ENCODE results near the gene ABCD3. TPM values are rescaled to one million over a fixed set of nuclear protein-coding genes. Genes with fewer than 3 reads are reported as not detected.
A peak's percentile ranks its signal among the peaks of the same experiment; 100 is the strongest.

The ABCD3 gene
- total and polyA plus RNA-seq, 4 donors, result 18.4 to 34.7 (median 23.6) TPM

DNA sequence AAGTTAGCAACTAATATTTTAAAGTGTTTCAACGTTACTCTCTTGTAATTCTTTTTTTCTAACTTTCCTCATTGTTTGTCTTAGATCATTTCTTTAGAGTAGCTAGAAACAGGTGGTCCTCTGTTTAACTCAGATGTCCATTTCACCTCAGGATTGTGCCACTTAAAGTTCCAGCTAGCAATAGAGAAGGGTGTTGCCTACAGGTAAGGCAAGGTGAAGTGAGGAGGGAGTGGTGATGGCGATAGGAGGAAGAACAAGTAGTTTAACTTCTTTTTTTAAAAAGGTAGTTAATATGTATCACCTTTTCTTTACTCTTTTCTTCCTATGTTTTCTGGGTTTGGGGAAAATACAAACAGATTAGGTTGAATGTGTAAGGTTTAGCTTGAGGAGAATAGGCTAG lies 44.4 kb downstream of the ABCD3 start:
- Histone ChIP-seq H3K27me3 (ENCODE audit: control insufficient read depth in 1 of 2, insufficient read depth in 2 of 2, low read length in 1 of 2) (no peaks in the 10 kb centered on the region), H3K9me3 (ENCODE audit: control insufficient read depth, low read length) (no peaks in the 10 kb centered on the region), H3K4me1 (ENCODE audit: control insufficient read depth in 1 of 2, insufficient read depth in 2 of 2, low read length in 2 of 2) (no peaks in the 10 kb centered on the region), H3K27ac (ENCODE audit: low read depth in 1 of 2, low read length in 2 of 2) (no peak overlapping the region), H3K4me3 (ENCODE audit: low read length in 2 of 2) (no peak overlapping the region), H3K36me3 (ENCODE audit: control insufficient read depth in 1 of 2, insufficient read depth in 2 of 2, low read length in 1 of 2) (peaks cover 0 to 6% of the 10 kb centered on the region in 2 donors)
- ATAC-seq (ENCODE audit: low FRiP score) (no peak), DNase-seq (no peak)
- intact Hi-C loops (cut with DNase I), result loop anchor here in 1 of 2 donors (10.0 kb wide), 2 partner anchors 128 to 418 kb away; no protein-coding TSS in a partner anchor
- 83% methylated on average over 2 of the region's 2 CpGs for WGBS, 2 donors

DNA sequence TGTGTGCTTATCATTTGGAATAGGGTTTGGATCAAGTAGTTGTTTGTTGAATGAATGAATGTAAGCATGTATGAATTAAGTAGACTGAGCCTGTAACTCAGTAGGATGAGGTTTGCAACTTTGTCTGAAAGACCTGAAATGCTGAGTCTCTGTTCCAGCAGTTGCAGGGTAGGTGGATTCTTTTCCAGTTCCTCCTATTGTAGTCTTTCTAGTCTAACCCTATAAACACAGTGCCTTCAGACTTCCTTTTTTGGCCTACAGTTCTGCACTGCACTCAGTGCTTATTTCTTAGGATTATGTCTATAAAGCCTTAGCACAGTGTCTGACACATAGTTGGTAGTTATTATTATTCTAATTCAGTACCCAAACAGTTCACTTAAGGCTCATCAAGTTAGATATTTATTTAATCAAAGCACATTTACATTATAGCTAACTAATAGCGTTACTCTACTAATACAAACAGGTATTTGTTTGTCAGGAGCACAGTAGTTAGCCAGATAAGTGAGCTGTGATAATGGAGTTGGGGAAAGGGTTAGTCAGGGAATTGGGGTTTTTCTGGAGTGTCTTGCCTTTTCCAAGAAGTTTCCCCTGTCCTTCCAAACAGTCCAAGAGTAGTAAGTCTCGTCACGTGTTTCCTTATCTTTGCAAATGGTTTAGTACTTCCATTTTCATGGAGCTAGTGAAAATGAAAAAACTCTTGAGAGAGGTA lies 45.0 kb downstream of the ABCD3 start:
- intact Hi-C loops (cut with DNase I), result loop anchor here in 1 of 2 donors (10.0 kb wide), 2 partner anchors 128 to 418 kb away; no protein-coding TSS in a partner anchor
- no peaks in the 10 kb centered on the region for H3K9me3 ChIP-seq (ENCODE audit: control insufficient read depth, low read length)
- no peak for ATAC-seq (ENCODE audit: low FRiP score)
- H3K4me1 ChIP-seq (ENCODE audit: control insufficient read depth in 1 of 2, insufficient read depth in 2 of 2, low read length in 2 of 2), result no peaks in the 10 kb centered on the region
- H3K27me3 ChIP-seq (ENCODE audit: control insufficient read depth in 1 of 2, insufficient read depth in 2 of 2, low read length in 1 of 2), result no peaks in the 10 kb centered on the region
- no peak overlapping the region for H3K4me3 ChIP-seq (ENCODE audit: low read length in 2 of 2)
- DNase-seq, result no peak
- peaks cover 0 to 2% of the 10 kb centered on the region in 2 donors for H3K36me3 ChIP-seq (ENCODE audit: control insufficient read depth in 1 of 2, insufficient read depth in 2 of 2, low read length in 1 of 2)
- no peak overlapping the region for H3K27ac ChIP-seq (ENCODE audit: low read depth in 1 of 2, low read length in 2 of 2)
- WGBS, 2 donors, result 86 to 88% methylated on average over 3 of the region's 3 CpGs

DNA sequence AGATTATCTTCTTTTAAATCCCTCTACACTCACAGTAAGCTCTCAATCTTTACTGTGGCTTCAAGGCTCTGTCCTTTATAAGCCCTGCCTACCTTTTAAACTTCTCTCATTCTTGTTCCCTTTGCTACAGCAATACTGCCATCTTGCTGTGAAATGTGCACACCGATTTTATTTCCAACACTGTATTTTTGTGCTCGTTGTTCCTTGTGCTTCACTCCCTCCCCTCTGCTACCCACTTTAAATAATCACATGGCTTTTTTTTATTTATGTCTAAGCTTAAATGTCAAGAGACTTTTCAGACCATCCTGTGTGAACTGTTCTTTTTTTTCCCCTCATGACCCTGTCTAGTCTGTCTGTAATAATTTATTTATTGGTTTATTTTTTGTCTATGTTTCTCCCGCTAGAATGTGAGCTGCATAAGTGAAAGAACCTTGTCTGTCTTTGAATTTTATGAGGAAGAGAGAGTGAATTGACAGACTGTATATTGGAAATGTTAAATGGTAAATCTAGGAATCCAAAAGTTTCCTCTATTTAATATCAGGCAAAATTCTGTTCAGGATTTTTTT lies 45.7 kb downstream of the ABCD3 start:
- Histone ChIP-seq H3K27ac (ENCODE audit: low read depth in 1 of 2, low read length in 2 of 2) (no peak overlapping the region), H3K27me3 (ENCODE audit: control insufficient read depth in 1 of 2, insufficient read depth in 2 of 2, low read length in 1 of 2) (no peaks in the 10 kb centered on the region), H3K36me3 (ENCODE audit: control insufficient read depth in 1 of 2, insufficient read depth in 2 of 2, low read length in 1 of 2) (peaks cover 0 to 2% of the 10 kb centered on the region in 2 donors), H3K9me3 (ENCODE audit: control insufficient read depth, low read length) (no peaks in the 10 kb centered on the region), H3K4me3 (ENCODE audit: low read length in 2 of 2) (no peak overlapping the region), H3K4me1 (ENCODE audit: control insufficient read depth in 1 of 2, insufficient read depth in 2 of 2, low read length in 2 of 2) (no peaks in the 10 kb centered on the region)
- WGBS, 2 donors, result 54 to 71% methylated on average over 3 of the region's 3 CpGs
- intact Hi-C loops (cut with DNase I), result loop anchor here in 1 of 2 donors (10.0 kb wide), 2 partner anchors 129 to 419 kb away; no protein-coding TSS in a partner anchor
- peak; percentile 50 for ATAC-seq (ENCODE audit: low FRiP score)
- no peak for DNase-seq

DNA sequence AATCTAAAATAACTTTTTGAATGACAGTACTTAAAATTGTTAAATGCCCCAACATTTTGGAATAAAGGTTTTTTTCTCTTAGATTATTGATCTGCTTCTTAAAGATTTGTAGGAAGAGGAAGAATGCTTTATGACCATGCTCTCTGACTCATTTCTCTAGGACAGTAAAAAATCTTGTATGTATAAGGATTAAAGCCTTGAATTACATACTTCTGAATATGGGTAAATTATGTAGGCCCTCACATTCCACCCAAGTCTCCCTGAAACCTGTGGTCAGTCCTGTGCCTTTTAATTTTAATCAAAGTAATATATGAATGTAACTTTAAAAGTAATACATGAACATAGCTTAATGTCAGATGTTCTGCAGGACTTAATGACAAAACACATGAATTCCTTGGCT lies 50.5 kb downstream of the ABCD3 start:
- Histone ChIP-seq H3K36me3 (ENCODE audit: control insufficient read depth in 1 of 2, insufficient read depth in 2 of 2, low read length in 1 of 2) (no peaks in the 10 kb centered on the region), H3K9me3 (ENCODE audit: control insufficient read depth, low read length) (no peaks in the 10 kb centered on the region), H3K27ac (ENCODE audit: low read depth in 1 of 2, low read length in 2 of 2) (no peak overlapping the region), H3K4me3 (ENCODE audit: low read length in 2 of 2) (no peak overlapping the region), H3K4me1 (ENCODE audit: control insufficient read depth in 1 of 2, insufficient read depth in 2 of 2, low read length in 2 of 2) (no peaks in the 10 kb centered on the region), H3K27me3 (ENCODE audit: control insufficient read depth in 1 of 2, insufficient read depth in 2 of 2, low read length in 1 of 2) (no peaks in the 10 kb centered on the region)
- no peak for DNase-seq
- intact Hi-C loops (cut with DNase I), result loop anchor here in 1 of 2 donors (10.0 kb wide), 2 partner anchors 134 to 424 kb away; no protein-coding TSS in a partner anchor
- no peak for ATAC-seq (ENCODE audit: low FRiP score)

DNA sequence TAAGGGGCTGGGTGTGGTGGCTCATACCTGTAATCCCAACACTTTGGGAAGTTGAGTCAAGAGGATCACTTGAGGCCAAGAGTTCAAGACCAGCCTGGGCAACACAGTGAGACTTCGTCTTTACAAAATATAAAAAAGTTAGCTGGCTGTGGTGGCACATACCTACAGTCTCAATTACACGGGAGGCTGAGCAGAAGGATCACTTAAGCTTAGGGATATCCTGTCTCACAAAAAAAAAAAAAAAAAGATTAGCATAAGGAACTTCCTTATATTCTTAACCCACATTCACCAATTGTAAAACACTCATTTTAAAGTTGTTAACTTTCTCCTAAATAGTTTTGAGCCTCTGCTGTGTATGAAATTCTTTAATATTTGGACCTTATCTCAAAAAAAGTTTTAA lies 53.1 kb downstream of the ABCD3 start:
- intact Hi-C loops (cut with DNase I), result no loop called here
- Histone ChIP-seq H3K9me3 (ENCODE audit: control insufficient read depth, low read length) (no peaks in the 10 kb centered on the region), H3K4me3 (ENCODE audit: low read length in 2 of 2) (no peak overlapping the region), H3K36me3 (ENCODE audit: control insufficient read depth in 1 of 2, insufficient read depth in 2 of 2, low read length in 1 of 2) (peaks cover 0 to under 1% of the 10 kb centered on the region in 2 donors), H3K27me3 (ENCODE audit: control insufficient read depth in 1 of 2, insufficient read depth in 2 of 2, low read length in 1 of 2) (no peaks in the 10 kb centered on the region), H3K4me1 (ENCODE audit: control insufficient read depth in 1 of 2, insufficient read depth in 2 of 2, low read length in 2 of 2) (no peaks in the 10 kb centered on the region), H3K27ac (ENCODE audit: low read depth in 1 of 2, low read length in 2 of 2) (no peak overlapping the region)
- ATAC-seq (ENCODE audit: low FRiP score) (no peak), DNase-seq (no peak)
- WGBS, 2 donors, result 95 to 96% methylated on average over 2 of the region's 2 CpGs

DNA sequence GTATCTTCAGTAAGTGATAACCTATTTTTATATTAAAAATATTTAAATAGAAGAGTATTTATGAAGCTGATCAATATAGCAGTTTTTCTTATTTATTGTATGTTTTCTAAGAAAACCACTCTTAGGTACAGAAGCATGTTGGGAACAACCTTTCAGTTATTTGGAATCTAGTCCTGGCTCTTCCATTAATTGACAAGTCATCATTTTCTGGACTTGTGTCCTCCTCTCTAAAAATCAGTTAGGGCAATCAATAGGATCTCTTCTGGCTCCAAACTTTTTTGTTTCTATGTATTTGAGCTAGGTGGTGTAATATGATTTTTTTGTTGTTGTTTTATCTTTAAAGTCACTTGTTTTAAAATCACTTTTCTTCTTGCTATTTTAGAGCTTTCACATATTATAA lies 57.0 kb downstream of the ABCD3 start:
- no peaks in the 10 kb centered on the region for H3K4me1 ChIP-seq (ENCODE audit: control insufficient read depth in 1 of 2, insufficient read depth in 2 of 2, low read length in 2 of 2)
- no peaks in the 10 kb centered on the region for H3K27me3 ChIP-seq (ENCODE audit: control insufficient read depth in 1 of 2, insufficient read depth in 2 of 2, low read length in 1 of 2)
- DNase-seq, result no peak
- H3K9me3 ChIP-seq (ENCODE audit: control insufficient read depth, low read length), result no peaks in the 10 kb centered on the region
- intact Hi-C loops (cut with DNase I), result no loop called here
- no peak overlapping the region for H3K27ac ChIP-seq (ENCODE audit: low read depth in 1 of 2, low read length in 2 of 2)
- ATAC-seq (ENCODE audit: low FRiP score), result no peak
- no peak overlapping the region for H3K4me3 ChIP-seq (ENCODE audit: low read length in 2 of 2)
- peaks cover 3 to 4% of the 10 kb centered on the region in 2 donors for H3K36me3 ChIP-seq (ENCODE audit: control insufficient read depth in 1 of 2, insufficient read depth in 2 of 2, low read length in 1 of 2)

DNA sequence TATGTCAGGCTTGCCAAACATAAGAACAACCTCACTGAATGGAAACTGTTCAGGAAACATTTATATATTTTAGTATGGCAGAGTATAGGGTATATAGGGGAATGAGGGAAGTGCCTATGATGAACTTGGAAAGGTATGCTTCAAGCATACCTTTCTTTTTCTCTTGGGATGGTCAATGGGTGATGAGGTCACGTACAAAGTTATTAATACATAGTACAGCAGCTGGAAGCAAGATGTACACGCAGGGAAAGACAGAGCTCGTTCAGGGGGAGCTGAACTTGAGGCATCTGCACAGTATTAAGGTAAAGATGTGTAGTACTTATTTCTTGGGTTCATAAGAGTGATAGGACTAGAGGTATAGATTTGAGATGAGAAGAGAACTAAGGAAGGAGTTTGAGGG lies 61.5 kb downstream of the ABCD3 start:
- Histone ChIP-seq H3K4me3 (ENCODE audit: low read length in 2 of 2) (no peak overlapping the region), H3K27me3 (ENCODE audit: control insufficient read depth in 1 of 2, insufficient read depth in 2 of 2, low read length in 1 of 2) (no peaks in the 10 kb centered on the region), H3K27ac (ENCODE audit: low read depth in 1 of 2, low read length in 2 of 2) (no peak overlapping the region), H3K4me1 (ENCODE audit: control insufficient read depth in 1 of 2, insufficient read depth in 2 of 2, low read length in 2 of 2) (no peaks in the 10 kb centered on the region), H3K9me3 (ENCODE audit: control insufficient read depth, low read length) (no peaks in the 10 kb centered on the region), H3K36me3 (ENCODE audit: control insufficient read depth in 1 of 2, insufficient read depth in 2 of 2, low read length in 1 of 2) (peaks cover 4 to 5% of the 10 kb centered on the region in 2 donors)
- intact Hi-C loops (cut with DNase I), result loop anchor here in 1 of 2 donors (2.0 kb wide), 1 partner anchor 327 kb away; no protein-coding TSS in a partner anchor
- DNase-seq (no peak), ATAC-seq (ENCODE audit: low FRiP score) (no peak)
- 81 to 88% methylated on average over 3 of the region's 3 CpGs for WGBS, 2 donors

DNA sequence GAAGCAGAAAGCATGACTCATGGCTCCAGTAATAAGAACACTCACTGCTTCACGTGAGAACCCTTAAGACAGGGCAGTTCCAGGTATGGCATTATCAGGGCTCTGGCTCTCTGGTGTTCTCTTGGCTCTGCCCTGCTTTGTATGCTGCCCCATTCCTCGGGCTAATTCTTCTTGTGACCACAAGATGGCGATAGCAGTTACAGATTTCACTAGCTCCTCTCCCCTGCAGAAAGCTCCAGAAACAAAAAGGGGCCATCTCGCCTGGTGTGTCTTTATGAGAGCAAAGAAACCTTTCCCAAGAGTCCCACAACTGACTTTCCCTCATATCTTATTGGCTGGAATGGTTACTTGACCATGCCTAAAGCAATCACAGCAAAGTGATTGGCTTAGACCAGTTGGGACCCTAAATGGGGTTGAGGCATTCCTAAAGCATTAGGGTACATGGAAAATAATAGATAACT lies 63.3 kb downstream of the ABCD3 start:
- intact Hi-C loops (cut with DNase I), result loop anchor here in 1 of 2 donors (2.0 kb wide), 1 partner anchor 325 kb away; no protein-coding TSS in a partner anchor
- peaks cover 4 to 5% of the 10 kb centered on the region in 2 donors for H3K36me3 ChIP-seq (ENCODE audit: control insufficient read depth in 1 of 2, insufficient read depth in 2 of 2, low read length in 1 of 2)
- H3K9me3 ChIP-seq (ENCODE audit: control insufficient read depth, low read length), result no peaks in the 10 kb centered on the region
- no peaks in the 10 kb centered on the region for H3K4me1 ChIP-seq (ENCODE audit: control insufficient read depth in 1 of 2, insufficient read depth in 2 of 2, low read length in 2 of 2)
- no peak overlapping the region for H3K27ac ChIP-seq (ENCODE audit: low read depth in 1 of 2, low read length in 2 of 2)
- DNase-seq, result peak in 1 of 2 donors; percentile 43
- WGBS, 2 donors, result 3 to 4% methylated on average over 4 of the region's 4 CpGs
- peak; percentile 87 for ATAC-seq (ENCODE audit: low FRiP score)
- no peak overlapping the region for H3K4me3 ChIP-seq (ENCODE audit: low read length in 2 of 2)
- no peaks in the 10 kb centered on the region for H3K27me3 ChIP-seq (ENCODE audit: control insufficient read depth in 1 of 2, insufficient read depth in 2 of 2, low read length in 1 of 2)

DNA sequence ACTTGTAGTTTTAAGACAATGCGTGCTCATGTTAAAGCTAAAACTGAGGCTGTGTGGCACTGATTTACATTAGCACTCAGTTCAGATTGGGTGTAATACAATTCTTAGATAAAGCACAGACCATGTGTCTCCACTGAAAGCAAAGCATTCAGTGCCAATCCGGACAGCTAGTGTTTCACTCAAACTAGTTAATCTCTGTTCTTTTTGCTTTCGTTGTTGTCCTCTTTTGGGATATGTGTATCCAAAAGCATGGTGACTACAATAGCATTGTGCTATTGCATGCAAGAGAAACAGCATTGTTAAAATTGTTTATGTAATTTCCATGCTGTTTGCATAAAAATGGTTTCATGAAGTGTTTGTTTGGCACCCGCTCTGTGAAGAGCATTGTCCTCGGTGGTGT lies 68.8 kb downstream of the ABCD3 start:
- H3K4me3 ChIP-seq (ENCODE audit: low read length in 2 of 2), result no peak overlapping the region
- ATAC-seq (ENCODE audit: low FRiP score), result no peak
- peaks cover 2 to 9% of the 10 kb centered on the region in 2 donors for H3K36me3 ChIP-seq (ENCODE audit: control insufficient read depth in 1 of 2, insufficient read depth in 2 of 2, low read length in 1 of 2)
- no peak overlapping the region for H3K27ac ChIP-seq (ENCODE audit: low read depth in 1 of 2, low read length in 2 of 2)
- DNase-seq, result no peak
- H3K4me1 ChIP-seq (ENCODE audit: control insufficient read depth in 1 of 2, insufficient read depth in 2 of 2, low read length in 2 of 2), result no peaks in the 10 kb centered on the region
- H3K27me3 ChIP-seq (ENCODE audit: control insufficient read depth in 1 of 2, insufficient read depth in 2 of 2, low read length in 1 of 2), result no peaks in the 10 kb centered on the region
- 88 to 91% methylated on average over 5 of the region's 5 CpGs for WGBS, 2 donors
- intact Hi-C loops (cut with DNase I), result no loop called here
- no peaks in the 10 kb centered on the region for H3K9me3 ChIP-seq (ENCODE audit: control insufficient read depth, low read length)
